ENCODE measurements around the gene ARHGEF5. TPM values are rescaled to one million over a fixed set of nuclear protein-coding genes. Genes with fewer than 3 reads are reported as not detected.

Gene ARHGEF5
- total and polyA plus RNA-seq, 2 donors (not counting 1 experiment from before 2014, with no cell fraction given) = 6.8 to 6.9 TPM

GRCh38 chr7:144386741-144387140 lies 31.5 kb downstream of the ARHGEF5 start:
- Histone ChIP-seq H3K4me3 (ENCODE audit: control extremely low read depth in 1 of 5, extremely low read depth in 1 of 5, insufficient read depth in 1 of 5, low read depth in 2 of 5, low read length in 4 of 5) (no peak overlapping the region), H3K9ac (ENCODE audit: low read length) (no peak overlapping the region), H2AFZ (ENCODE audit: insufficient read depth, low read depth, low read length, poor library complexity, severe bottlenecking) (no peak overlapping the region), H3K36me3 (replicated peaks in 1 of 2; ENCODE audit: control extremely low read depth in 1 of 2, control insufficient read depth in 1 of 2, extremely low read depth in 1 of 2, insufficient read depth in 2 of 2, low read length in 1 of 2) (no peaks in the 10 kb centered on the region), H3K27ac (ENCODE audit: low read length in 2 of 2) (no peak overlapping the region), H3K4me1 (ENCODE audit: control insufficient read depth in 2 of 2, insufficient read depth in 2 of 2, low read length in 2 of 2) (peaks cover 3 to 16% of the 10 kb centered on the region in 2 donors), H3K27me3 (replicated peaks in 1 of 4; ENCODE audit: control extremely low read depth in 1 of 4, control insufficient read depth in 3 of 4, insufficient read depth in 4 of 4, low read length in 3 of 4) (no peaks in the 10 kb centered on the region), H3K79me2 (ENCODE audit: control insufficient read depth, insufficient read depth, low read length) (no peaks in the 10 kb centered on the region), H3K9me3 (ENCODE audit: control extremely low read depth in 1 of 3, control insufficient read depth in 2 of 3, insufficient read depth in 1 of 3, low read length in 2 of 3) (no peaks in the 10 kb centered on the region), H3K4me2 (replicated peaks; ENCODE audit: low read depth, low read length, poor library complexity, severe bottlenecking) (no peak overlapping the region), H4K20me1 (ENCODE audit: control insufficient read depth, insufficient read depth, low read length, poor library complexity, severe bottlenecking) (no peaks in the 10 kb centered on the region)
- Mint-ChIP-seq H3K9me3 (ENCODE audit: insufficient read depth) (no peaks in the 10 kb centered on the region), H3K4me3 (no peak overlapping the region), H3K27ac (no peak overlapping the region), H3K4me1 (peaks cover 10% of the 10 kb centered on the region), H3K27me3 (peaks cover 6% of the 10 kb centered on the region)
- no peak for DNase-seq
- intact Hi-C loops (cut with micrococcal nuclease) = no loop called here
- no peak for TF ChIP-seq CTCF (IDR thresholded peaks at IDR 0.05)
- no peak for TF ChIP-seq EZH2 (IDR thresholded peaks at IDR 0.05; ENCODE audit: borderline replicate concordance, insufficient read depth, low read depth, low read length, poor library complexity, severe bottlenecking)
- CTCF ChIA-PET = no interaction called here
- no peak for ATAC-seq (ENCODE audit: low read depth)
- POLR2A ChIA-PET = no interaction called here

GRCh38 chr7:144388950-144389349 lies 33.7 kb downstream of the ARHGEF5 start:
- ChIA-PET CTCF (interaction anchor here (0.7 kb wide), 1 partner anchor 211 kb away, joined by 4 read pairs; no protein-coding TSS in a partner anchor), POLR2A (no interaction called here)
- TF ChIP-seq EZH2 (IDR thresholded peaks at IDR 0.05; ENCODE audit: borderline replicate concordance, insufficient read depth, low read depth, low read length, poor library complexity, severe bottlenecking) = no peak
- no peak for TF ChIP-seq CTCF (IDR thresholded peaks at IDR 0.05)
- Histone ChIP-seq H3K4me3 (ENCODE audit: control extremely low read depth in 1 of 5, extremely low read depth in 1 of 5, insufficient read depth in 1 of 5, low read depth in 2 of 5, low read length in 4 of 5) (no peak overlapping the region), H3K4me2 (replicated peaks; ENCODE audit: low read depth, low read length, poor library complexity, severe bottlenecking) (no peak overlapping the region), H3K27me3 (replicated peaks in 1 of 4; ENCODE audit: control extremely low read depth in 1 of 4, control insufficient read depth in 3 of 4, insufficient read depth in 4 of 4, low read length in 3 of 4) (no peaks in the 10 kb centered on the region), H3K9me3 (ENCODE audit: control extremely low read depth in 1 of 3, control insufficient read depth in 2 of 3, insufficient read depth in 1 of 3, low read length in 2 of 3) (no peaks in the 10 kb centered on the region), H3K9ac (ENCODE audit: low read length) (no peak overlapping the region), H2AFZ (ENCODE audit: insufficient read depth, low read depth, low read length, poor library complexity, severe bottlenecking) (no peak overlapping the region), H3K36me3 (replicated peaks in 1 of 2; ENCODE audit: control extremely low read depth in 1 of 2, control insufficient read depth in 1 of 2, extremely low read depth in 1 of 2, insufficient read depth in 2 of 2, low read length in 1 of 2) (no peaks in the 10 kb centered on the region), H4K20me1 (ENCODE audit: control insufficient read depth, insufficient read depth, low read length, poor library complexity, severe bottlenecking) (no peaks in the 10 kb centered on the region), H3K27ac (ENCODE audit: low read length in 2 of 2) (no peak overlapping the region), H3K79me2 (ENCODE audit: control insufficient read depth, insufficient read depth, low read length) (no peaks in the 10 kb centered on the region), H3K4me1 (ENCODE audit: control insufficient read depth in 2 of 2, insufficient read depth in 2 of 2, low read length in 2 of 2) (peaks cover 7 to 19% of the 10 kb centered on the region in 2 donors)
- no peak for DNase-seq
- H3K27me3 Mint-ChIP-seq = peaks cover 6% of the 10 kb centered on the region
- 97% methylated on average over 4 of the region's 5 CpGs for WGBS (ENCODE audit: insufficient coverage)
- no peak for ATAC-seq (ENCODE audit: low read depth)
- no peak overlapping the region for H3K4me3 Mint-ChIP-seq
- intact Hi-C loops (cut with micrococcal nuclease) = no loop called here
- H3K9me3 Mint-ChIP-seq (ENCODE audit: insufficient read depth) = no peaks in the 10 kb centered on the region
- H3K4me1 Mint-ChIP-seq = peaks cover 11% of the 10 kb centered on the region
- no peak overlapping the region for H3K27ac Mint-ChIP-seq
